HFF-Myc (cell line): Measurements from ENCODE around the gene STAT2.

Experiments
- DNase-seq: peaks from one replicate; pipeline ENCODE4 v3.0.0-alpha.2; 2011; ENCODE audit warnings: low read depth; ENCODE audit errors: extremely low read depth
- H3K4me3 ChIP-seq: replicated peaks from 2 replicates; pipeline ENCODE4 v1.5.1; 2011; ENCODE audit warnings: low read depth, mild to moderate bottlenecking, control low read depth, low read length
- CTCF ChIP-seq: IDR thresholded peaks from 2 replicates; pipeline ENCODE4 v1.5.1; 2012; ENCODE audit warnings: mild to moderate bottlenecking, low read depth, low read length, control low read depth; ENCODE audit errors: missing control alignments

Gene STAT2

GRCh38 chr12:56299308-56299852 is 60.5 kb downstream of the STAT2 start:
- TF ChIP-seq CTCF = no peak
- peak overlapping the region; percentile 96 for H3K4me3 ChIP-seq
- DNase-seq = no peak

GRCh38 chr12:56298828-56299227 is 61.1 kb downstream of the STAT2 start:
- H3K4me3 ChIP-seq = peak overlapping the region; percentile 96
- TF ChIP-seq CTCF = no peak
- DNase-seq = no peak

GRCh38 chr12:56297400-56297799 is 62.5 kb downstream of the STAT2 start:
- no peak for TF ChIP-seq CTCF
- no peak for DNase-seq
- no peak overlapping the region for H3K4me3 ChIP-seq

- no peak for TF ChIP-seq CTCF
- H3K4me3 ChIP-seq = no peak overlapping the region
- no peak for DNase-seq
Measured at GRCh38 chr12:56296295-56296694, 63.6 kb downstream of the STAT2 start.

GRCh38 chr12:56293795-56294194 is 66.1 kb downstream of the STAT2 start:
- TF ChIP-seq CTCF = no peak
- no peak overlapping the region for H3K4me3 ChIP-seq
- no peak for DNase-seq
